GM15510 (cell line): ENCODE data around the gene ADD2.

ENCODE experiments used
- POLR2A ChIP-seq: IDR thresholded peaks from 3 replicates; pipeline ENCODE4 v1.6.1; 2011; ENCODE audit warnings: borderline replicate concordance; ENCODE audit not compliant: insufficient read length; ENCODE audit errors: extremely low read depth

The ADD2 gene

DNA sequence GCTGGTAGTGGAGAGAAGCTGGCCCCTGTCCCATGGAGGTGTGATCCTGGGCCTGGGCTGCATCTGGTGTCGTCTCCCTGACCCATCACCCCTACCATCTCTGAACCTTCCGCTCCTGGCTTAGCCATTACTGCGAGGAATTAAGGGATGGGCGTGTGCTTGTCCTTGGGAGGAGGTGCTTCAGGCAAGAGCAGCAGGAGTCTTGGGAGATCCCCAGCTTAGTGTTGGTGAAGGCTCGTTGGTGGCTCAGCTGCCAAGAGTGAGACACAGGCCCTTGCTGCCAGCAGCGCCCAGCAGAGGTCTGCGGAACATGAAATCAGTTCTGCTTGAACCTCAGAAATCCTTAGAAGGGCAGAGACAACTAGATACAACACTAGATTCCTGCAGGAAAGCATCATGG, 154.5 kb downstream of the ADD2 start:
- no peak for TF ChIP-seq POLR2A

DNA sequence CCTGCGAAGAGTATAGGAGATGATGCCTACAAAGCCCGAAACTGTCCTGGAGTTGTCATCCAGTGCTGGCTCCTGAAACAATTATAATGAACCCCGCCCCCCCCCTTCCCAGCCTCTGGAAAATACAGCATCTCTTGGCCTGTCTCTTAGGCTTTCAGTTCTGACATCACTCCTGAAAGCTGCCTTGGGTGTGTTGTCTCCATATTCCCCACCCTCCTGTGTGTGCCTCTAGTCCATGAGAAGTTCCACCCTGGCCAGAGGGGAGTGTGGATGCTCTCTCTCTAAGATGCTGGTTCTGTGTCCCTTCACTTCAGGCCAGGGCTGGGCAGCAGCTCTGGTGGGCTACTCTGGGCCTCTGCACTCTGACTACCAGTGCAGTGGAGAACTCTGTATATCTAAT, 155.4 kb downstream of the ADD2 start:
- no peak for TF ChIP-seq POLR2A

- TF ChIP-seq POLR2A = no peak
Measured at GRCh38 chr2:70608373-70608772, 159.6 kb downstream of the ADD2 start.

DNA sequence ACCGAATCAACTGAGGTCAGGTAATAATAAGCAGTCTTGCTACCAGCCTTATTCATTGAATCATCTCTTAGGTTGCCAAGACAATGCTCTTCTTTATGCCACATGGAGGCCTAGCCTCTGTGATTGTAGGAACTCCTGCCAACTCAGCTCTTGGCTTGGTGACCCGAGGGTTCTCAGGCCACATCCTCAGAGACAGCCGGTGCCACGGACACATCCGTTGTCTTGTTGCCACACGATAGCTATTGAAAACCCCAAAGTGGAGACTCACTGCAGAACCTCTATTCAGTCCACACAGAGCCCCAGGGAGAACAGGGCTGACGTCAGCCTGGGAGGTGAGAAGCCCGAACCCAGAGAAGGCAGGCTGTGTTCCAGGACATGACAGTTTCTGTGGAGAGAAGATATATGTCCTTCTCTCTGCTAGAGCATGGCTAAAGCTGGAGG, 160.9 kb downstream of the ADD2 start:
- no peak for TF ChIP-seq POLR2A
